Measurements from ENCODE around the gene CT47A1.
"Not testable (repeated sequence)": the region's sequence is repeated elsewhere in the genome, so short reads cannot be mapped to it uniquely, and the experiment has no call there.

Gene CT47A1

DNA sequence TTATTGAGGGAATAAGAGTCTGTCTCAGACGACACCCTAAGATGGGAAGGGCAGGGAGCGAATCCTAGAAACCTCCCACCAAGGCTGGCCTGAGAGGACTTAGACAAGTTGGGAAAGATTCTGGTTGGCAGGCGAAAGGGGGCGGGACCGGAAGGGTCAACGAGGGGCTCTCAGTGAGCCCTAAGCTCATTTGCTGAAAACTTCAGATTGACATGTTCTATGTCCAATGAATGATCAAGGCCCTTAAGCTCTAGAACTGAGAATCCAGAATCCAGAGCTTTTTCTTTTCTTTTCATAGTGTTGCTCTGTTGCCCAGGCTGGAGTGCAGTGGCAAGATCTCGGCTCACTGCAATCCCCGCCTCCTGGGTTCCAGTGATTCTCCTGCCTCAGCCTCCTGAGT is at the start of gene CT47A1:
Gene CT47A1 (minus strand): TSS at position 101 of the 400 bp plus-strand sequence. CDS start 231 bp downstream, outside the sequence.
- intact Hi-C loops (cut with DNase I); DNase-seq: not testable (repeated sequence)

- DNase-seq: no peak
- intact Hi-C loops (cut with DNase I): no loop called here
Measured at GRCh38 chrX:121032531-121032930, 47.0 kb upstream of the CT47A1 start.

- intact Hi-C loops (cut with DNase I): no loop called here
- DNase-seq: no peak
Measured at GRCh38 chrX:121030083-121030482, 44.5 kb upstream of the CT47A1 start.

DNA sequence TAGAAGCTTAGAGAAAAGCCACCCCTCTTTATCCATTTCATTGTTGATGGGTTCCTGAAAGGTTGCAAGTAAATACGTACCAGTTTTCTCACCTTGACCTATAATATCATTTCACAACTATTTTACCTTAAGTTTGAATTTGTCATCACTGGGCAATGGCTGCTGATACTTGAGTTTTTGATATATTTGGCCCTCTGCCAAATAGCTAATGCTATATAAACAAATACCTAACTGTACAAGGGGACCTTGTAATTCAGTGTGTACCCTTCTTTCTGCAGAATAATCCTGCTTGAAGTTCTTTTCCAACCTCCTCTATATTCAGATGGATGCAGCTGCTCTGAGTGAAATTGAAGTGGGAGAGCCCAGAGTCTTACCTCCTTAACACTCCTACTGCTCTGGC is 42.9 kb upstream of the CT47A1 start:
- intact Hi-C loops (cut with DNase I): no loop called here
- DNase-seq: no peak

DNA sequence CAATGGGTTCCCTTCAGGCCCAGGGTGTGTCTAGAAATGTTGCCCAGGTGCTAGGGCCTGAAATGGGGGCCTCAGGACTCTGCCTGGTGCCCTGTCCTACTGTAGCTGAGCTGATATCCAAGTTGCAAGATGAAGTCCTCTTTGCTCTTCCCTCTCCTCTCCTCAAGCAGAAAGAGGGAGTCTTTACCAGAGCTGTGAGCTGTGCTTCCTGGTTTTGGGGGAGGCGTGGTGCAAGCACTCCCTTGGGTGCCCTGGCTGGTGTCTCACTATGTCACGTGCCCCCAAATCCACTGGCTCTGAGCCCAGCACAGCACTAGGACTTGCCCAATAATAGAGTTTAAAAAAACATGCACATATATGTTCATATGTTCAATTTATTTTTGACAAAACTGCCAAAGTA is 29.3 kb upstream of the CT47A1 start:
- intact Hi-C loops (cut with DNase I): no loop called here
- no peak for DNase-seq

DNA sequence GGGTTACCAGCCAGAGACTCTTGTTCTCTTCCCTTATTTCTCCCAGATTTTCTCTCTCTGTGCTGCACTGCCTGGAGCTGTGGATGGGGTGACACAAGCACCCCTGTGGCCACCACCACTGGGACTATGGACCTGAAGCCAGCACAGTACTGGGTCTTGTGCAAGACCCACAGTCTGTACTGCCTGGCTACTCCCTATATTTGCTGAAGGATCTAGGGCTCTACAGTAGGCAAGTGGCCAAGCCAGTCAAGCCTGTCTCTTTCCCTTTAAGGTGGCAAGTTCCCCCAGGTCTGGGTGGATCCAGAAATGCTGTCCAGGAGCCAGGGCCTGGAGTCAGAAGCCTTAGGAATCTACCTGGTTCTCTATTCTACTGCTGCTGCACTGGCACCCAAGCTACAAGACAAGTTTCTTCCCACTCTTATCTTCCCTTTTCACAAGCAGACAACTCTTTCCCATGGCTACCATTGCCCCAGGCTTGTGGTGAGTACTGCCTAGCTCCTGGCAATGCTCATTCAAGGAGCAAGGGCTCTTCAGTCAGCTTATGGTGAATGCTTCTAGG is 28.4 kb upstream of the CT47A1 start:
- intact Hi-C loops (cut with DNase I): no loop called here
- DNase-seq: no peak

DNA sequence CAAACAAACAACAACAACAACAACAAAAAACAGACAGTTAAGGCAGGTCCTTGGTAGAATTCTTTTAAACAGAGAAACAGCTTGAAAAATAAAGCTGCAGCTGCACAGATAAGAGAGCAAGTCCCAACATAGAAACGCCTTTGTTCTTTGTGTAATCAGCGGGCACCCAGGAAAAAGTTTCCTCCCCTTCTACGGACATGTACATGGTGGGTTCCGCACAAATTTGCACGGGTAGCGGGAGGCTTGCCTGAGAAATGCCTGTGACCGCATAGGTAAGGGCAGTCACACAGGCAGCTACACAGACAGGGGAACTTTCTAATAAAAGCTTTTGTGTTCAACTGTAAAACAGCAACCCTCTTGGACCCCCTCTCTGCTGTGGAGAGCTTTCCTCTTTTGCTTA is 25.7 kb upstream of the CT47A1 start:
- intact Hi-C loops (cut with DNase I): no loop called here
- peak in 3 of 42 donors; percentile 2 to 38 (median 7) for DNase-seq

- peak in 14 of 42 donors; percentile 1 to 53 (median 14) for DNase-seq
Measured at GRCh38 chrX:121010218-121010617, 24.7 kb upstream of the CT47A1 start.

DNA sequence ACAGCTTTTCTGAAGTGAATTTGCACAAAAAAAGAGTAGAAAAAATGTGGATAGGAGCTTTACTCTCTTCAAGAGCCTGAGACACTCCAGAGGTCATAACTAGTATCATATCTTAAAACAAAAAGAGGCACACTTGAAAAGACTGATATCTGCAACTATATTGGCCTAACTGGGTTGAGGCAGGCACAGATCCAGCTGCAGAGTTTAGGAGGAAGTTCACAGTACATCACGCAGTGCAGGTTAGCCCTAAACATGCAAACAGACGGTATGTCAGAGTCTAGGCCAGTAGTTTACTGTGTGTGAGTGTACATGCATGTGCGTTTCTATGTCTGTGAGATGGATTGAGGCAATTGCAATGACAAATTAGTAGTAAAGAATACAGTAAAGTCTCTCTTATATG is 24.2 kb upstream of the CT47A1 start:
- intact Hi-C loops (cut with DNase I): no loop called here

More at GRCh38 chrX:121010218-121010617, 24.7 kb upstream of the CT47A1 start:
- intact Hi-C loops (cut with DNase I): no loop called here

GRCh38 chrX:121008920-121009319 is 23.4 kb upstream of the CT47A1 start:
- intact Hi-C loops (cut with DNase I): no loop called here
- DNase-seq: no peak

More for the DNA sequence above, 24.2 kb upstream of the CT47A1 start:
- no peak for DNase-seq

GRCh38 chrX:121000589-121000988 is 15.0 kb upstream of the CT47A1 start:
- no peak for DNase-seq
- intact Hi-C loops (cut with DNase I): no loop called here

DNA sequence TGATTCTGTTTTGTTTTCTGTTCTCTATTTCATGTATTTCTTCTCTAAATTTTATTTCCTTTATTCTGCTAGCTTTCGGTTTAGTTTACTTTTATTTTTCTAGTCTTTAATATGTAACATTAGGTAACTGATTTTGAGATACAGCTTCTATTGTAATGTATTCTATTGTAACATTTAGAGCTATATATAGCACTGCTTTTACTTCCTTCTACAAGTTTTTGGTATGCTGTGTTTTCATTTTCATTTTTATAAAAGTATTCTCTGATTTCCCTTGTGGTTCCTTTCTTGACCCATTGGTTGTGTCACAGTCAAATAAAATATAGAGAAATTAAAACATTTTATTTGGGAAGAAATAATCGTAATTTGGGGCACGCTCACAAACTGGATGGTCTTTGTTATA is 13.9 kb upstream of the CT47A1 start:
- intact Hi-C loops (cut with DNase I): no loop called here
- DNase-seq: no peak

- intact Hi-C loops (cut with DNase I); DNase-seq: not testable (repeated sequence)
Measured at GRCh38 chrX:120956500-120956899, 29.1 kb downstream of the CT47A1 start, which contains the start of gene CT47A7. CT47A7 (minus strand) TSS chrX:120956600; CDS start chrX:120956345, 255 bp downstream.
